HEK293 (cell line): ENCODE measurements around the gene ADIRF.
"Not testable (repeated sequence)": the region's sequence is repeated elsewhere in the genome, so short reads cannot be mapped to it uniquely, and the experiment has no call there.

ENCODE experiments used
- CTCF ChIA-PET: fragments of 350-600 bp; formaldehyde crosslinking; extraction: SDS; loops from one replicate; lab custom pipeline; 2021; ENCODE audit warnings: antibody characterized with exemption; lab: Yijun Ruan, JAX
- POLR2A ChIA-PET: fragments of 300-600 bp; formaldehyde crosslinking; extraction: SDS; loops from one replicate; lab custom pipeline; 2020; ENCODE audit warnings: antibody characterized with exemption, inconsistent platforms; lab: Yijun Ruan, JAX
- H3K27ac ChIP-seq: fragments of 200-500 bp; sonication (Bioruptor generic); 2 replicates; pipeline ENCODE4 v1.5.1; 2014; ENCODE audit warnings: low read depth, low read length, control low read depth, inconsistent platforms; ENCODE audit errors: extremely low read depth
- H3K36me3 ChIP-seq, 2 experiments: fragments of 200-500 bp in 1 of 2; sonication (Bioruptor generic) in 1 of 2; 1 replicate in 1 of 2; 2 replicates in 1 of 2; pipeline ENCODE4 v1.5.1; 2014 to 2017; ENCODE audit warnings: inconsistent platforms in 2 of 2, low read length in 2 of 2; ENCODE audit not compliant: control insufficient read depth in 2 of 2, insufficient read depth in 1 of 2
- H3K4me1 ChIP-seq: fragments of 200-500 bp; sonication (Bioruptor generic); 2 replicates; pipeline ENCODE4 v1.5.1; 2014; ENCODE audit warnings: mild to moderate bottlenecking, low read length, inconsistent platforms; ENCODE audit not compliant: control insufficient read depth, insufficient read depth
- H3K4me3 ChIP-seq: 2 replicates; pipeline ENCODE4 v1.5.1; 2011; ENCODE audit warnings: low read depth, mild to moderate bottlenecking, control low read depth, low read length, moderate library complexity
- H3K9me3 ChIP-seq: fragments of 200-500 bp; sonication (Bioruptor generic); 2 replicates; pipeline ENCODE4 v1.5.1; 2014; ENCODE audit warnings: low read depth, low read length, inconsistent platforms; ENCODE audit not compliant: control insufficient read depth, insufficient read depth
- BCL11B ChIP-seq: fragments of 450-650 bp; formaldehyde crosslinking; IDR thresholded peaks from 2 replicates; pipeline ENCODE4 v1.5.1; 2016; ENCODE audit warnings: low read depth, missing biosample characterization, missing genetic modification characterization
- GLI2 ChIP-seq: fragments of 450-650 bp; formaldehyde crosslinking; IDR thresholded peaks from 2 replicates; pipeline ENCODE4; 2017; ENCODE audit warnings: missing biosample characterization, missing genetic modification characterization, low read depth, borderline replicate concordance
- GLIS1 ChIP-seq: fragments of 450-650 bp; formaldehyde crosslinking; IDR thresholded peaks from 2 replicates; pipeline ENCODE4 v1.5.1; 2016; ENCODE audit warnings: missing biosample characterization, missing genetic modification characterization
- IKZF3 ChIP-seq: fragments of 450-650 bp; IDR thresholded peaks from 2 replicates; pipeline ENCODE4 v1.5.0; 2018; ENCODE audit warnings: missing biosample characterization, mild to moderate bottlenecking, missing genetic modification characterization, moderate library complexity
- OVOL3 ChIP-seq: fragments of 450-650 bp; formaldehyde crosslinking; IDR thresholded peaks from 2 replicates; pipeline ENCODE4 v1.5.1; 2016; ENCODE audit warnings: missing biosample characterization, missing genetic modification characterization
- PRDM1 ChIP-seq: fragments of 450-650 bp; formaldehyde crosslinking; IDR thresholded peaks from 2 replicates; pipeline ENCODE4; 2016; ENCODE audit warnings: missing biosample characterization, missing genetic modification characterization
- SCRT1 ChIP-seq: fragments of 450-650 bp; formaldehyde crosslinking; IDR thresholded peaks from 2 replicates; pipeline ENCODE4 v1.5.1; 2016; ENCODE audit warnings: missing biosample characterization, missing genetic modification characterization, borderline replicate concordance
- SETDB1 ChIP-seq: IDR thresholded peaks from one replicate; pipeline ENCODE4 v1.6.1; 2017; ENCODE audit warnings: mild to moderate bottlenecking, low read length, moderate library complexity, mixed read lengths; ENCODE audit not compliant: insufficient read length
- YY1 ChIP-seq: fragments of 450-650 bp; formaldehyde crosslinking; IDR thresholded peaks from 2 replicates; pipeline ENCODE4 v1.5.1; 2018; ENCODE audit warnings: missing biosample characterization, missing genetic modification characterization
- ZBTB44 ChIP-seq: fragments of 450-650 bp; IDR thresholded peaks from 2 replicates; pipeline ENCODE4 v1.5.1; 2018; ENCODE audit warnings: missing biosample characterization, mild to moderate bottlenecking, missing genetic modification characterization
- ZNF19 ChIP-seq: fragments of 450-650 bp; formaldehyde crosslinking; IDR thresholded peaks from 2 replicates; pipeline ENCODE4; 2016; ENCODE audit warnings: missing biosample characterization, missing genetic modification characterization, low read depth
- ZNF280D ChIP-seq: fragments of 450-650 bp; formaldehyde crosslinking; IDR thresholded peaks from 2 replicates; pipeline ENCODE4 v1.5.1; 2016; ENCODE audit warnings: missing biosample characterization, missing genetic modification characterization
- ZNF510 ChIP-seq: fragments of 450-650 bp; formaldehyde crosslinking; IDR thresholded peaks from 2 replicates; pipeline ENCODE4 v1.5.1; 2018; ENCODE audit warnings: mild to moderate bottlenecking, missing genetic modification characterization, missing biosample characterization; ENCODE audit not compliant: insufficient replicate concordance
- ZNF514 ChIP-seq: fragments of 450-650 bp; formaldehyde crosslinking; IDR thresholded peaks from 2 replicates; pipeline ENCODE4 v1.5.1; 2016; ENCODE audit warnings: missing biosample characterization, missing genetic modification characterization
- ZNF518A ChIP-seq: fragments of 450-650 bp; formaldehyde crosslinking; conservative IDR thresholded peaks from 2 replicates; pipeline ENCODE4 v1.5.1; 2016; ENCODE audit warnings: low read depth, missing biosample characterization, missing genetic modification characterization
- ZNF623 ChIP-seq: fragments of 450-650 bp; formaldehyde crosslinking; IDR thresholded peaks from 2 replicates; pipeline ENCODE4 v1.5.1; 2016; ENCODE audit warnings: missing biosample characterization, missing genetic modification characterization
- ZNF645 ChIP-seq: fragments of 450-650 bp; formaldehyde crosslinking; IDR thresholded peaks from 2 replicates; pipeline ENCODE4; 2016; ENCODE audit warnings: missing biosample characterization, missing genetic modification characterization
- ZXDB ChIP-seq: fragments of 450-650 bp; formaldehyde crosslinking; IDR thresholded peaks from 2 replicates; pipeline ENCODE4 v1.5.1; 2016; ENCODE audit warnings: missing biosample characterization, missing genetic modification characterization
- TF ChIP-seq, protein P1 (sequence below): fragments of 450-650 bp; formaldehyde crosslinking; IDR thresholded peaks from 2 replicates; pipeline ENCODE4 v1.5.1; 2017; ENCODE audit warnings: missing biosample characterization, missing genetic modification characterization

Gene ADIRF

DNA sequence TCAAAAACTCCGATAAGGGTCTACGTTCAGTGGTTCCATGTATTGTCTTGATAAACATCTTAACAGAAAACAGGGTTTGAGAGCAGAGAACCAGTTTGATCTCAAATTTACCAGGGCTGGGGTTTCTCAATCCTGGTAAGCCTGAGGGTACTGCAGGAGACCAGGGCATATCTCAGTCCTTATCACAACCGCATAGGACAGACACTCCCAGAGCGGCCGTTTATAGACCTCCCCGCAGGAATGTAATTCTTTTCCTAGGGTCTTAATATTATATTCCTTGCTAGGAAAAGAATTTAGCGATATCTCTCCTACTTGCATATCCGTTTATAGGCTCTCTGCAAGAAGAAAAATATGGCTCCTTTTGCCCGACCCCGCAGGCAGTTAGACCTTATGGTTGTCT is 15.6 kb upstream of the ADIRF start:
- H3K9me3 ChIP-seq, H3K27ac ChIP-seq, H3K4me1 ChIP-seq, POLR2A ChIA-PET, H3K4me3 ChIP-seq, H3K36me3 ChIP-seq: not testable (repeated sequence)
- 0 out of 2 replicates have a peak, but pooled peaks have one; percentile 20 for TF ChIP-seq ZNF518A (tag by site-specific recombination)
- TF ChIP-seq ZNF280D (tag by site-specific recombination): 0 out of 2 replicates have a peak, but pooled peaks have one; percentile 38
- peak; percentile 93 for TF ChIP-seq SETDB1
- peak; percentile 75 for TF ChIP-seq ZNF510 (tag by site-specific recombination)
- CTCF ChIA-PET: interaction anchor here (2.1 kb wide), 1 partner anchor 8 kb away, joined by 10 read pairs; no protein-coding TSS in a partner anchor

DNA sequence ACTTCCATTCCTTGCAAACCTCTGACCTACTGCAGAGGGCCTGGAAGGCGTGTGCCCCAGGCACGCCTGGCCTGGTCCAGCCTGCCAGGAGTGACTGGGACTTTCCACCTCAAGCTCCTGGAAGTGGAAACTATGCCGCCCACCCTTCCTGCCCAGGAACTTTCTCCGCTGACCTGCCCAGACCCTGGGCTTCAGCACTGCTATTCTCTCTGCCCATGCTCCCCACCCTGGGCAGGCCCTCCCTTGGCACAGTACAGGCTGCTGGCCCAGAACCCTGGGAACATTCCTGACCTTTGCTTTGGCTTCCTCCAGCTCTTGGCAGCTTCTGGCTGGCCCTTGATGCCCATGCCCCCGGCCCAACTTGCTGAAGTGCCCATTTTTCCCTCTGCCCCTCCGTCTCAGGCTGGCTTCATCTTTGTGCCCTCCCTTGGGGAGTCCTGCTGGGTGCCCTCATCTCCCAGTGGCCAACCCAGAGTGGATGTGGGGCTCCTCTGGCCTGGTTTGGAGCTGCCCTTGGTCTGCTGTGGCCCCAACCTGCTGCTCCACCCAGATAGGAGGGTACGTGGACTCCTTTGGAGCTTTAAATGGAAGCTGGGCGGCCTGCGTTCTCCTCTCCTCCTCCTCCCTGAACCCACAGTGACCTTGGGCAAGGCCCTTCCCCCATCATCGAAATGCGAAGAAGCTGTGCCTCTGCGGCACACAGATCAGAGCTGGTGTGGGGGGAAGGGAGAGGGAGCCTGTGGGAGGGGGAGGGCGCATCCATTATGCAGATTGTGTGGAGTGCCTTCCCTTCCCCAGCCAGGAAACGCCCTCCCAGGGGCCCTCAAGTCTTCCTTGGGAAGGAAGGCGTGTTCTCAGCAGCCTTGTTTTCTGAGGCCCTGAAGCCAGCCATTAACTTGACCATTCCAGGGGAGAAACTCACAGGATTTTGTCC is 14.3 kb upstream of the ADIRF start:
- POLR2A ChIA-PET: no interaction called here
- Histone ChIP-seq H3K4me1 (no peaks in the 10 kb centered on the region), H3K4me3 (no peak overlapping the region), H3K9me3 (no peaks in the 10 kb centered on the region), H3K36me3 (no peaks in the 10 kb centered on the region), H3K27ac (peak overlapping the region; percentile 40; the same call in 1 of the 2 replicates)
- CTCF ChIA-PET: interaction anchor here (0.6 to 1.2 kb wide), 2 partner anchors 15 to 76 kb away, joined by 3 read pairs; no protein-coding TSS in a partner anchor
- TF ChIP-seq YY1 (tag by site-specific recombination) (no peak), ZXDB (tag by site-specific recombination) (no peak), SCRT1 (tag by site-specific recombination) (no peak), ZNF645 (tag by site-specific recombination) (no peak), BCL11B (no peak), ZNF514 (no peak), GLI2 (tag by site-specific recombination) (no peak), ZBTB44 (tag by site-specific recombination) (no peak), ZNF623 (tag by site-specific recombination) (no peak), IKZF3 (no peak), ZNF19 (no peak), PRDM1 (no peak), GLIS1 (tag by site-specific recombination) (no peak), OVOL3 (tag by site-specific recombination) (no peak)
- TF ChIP-seq, protein P1, sequence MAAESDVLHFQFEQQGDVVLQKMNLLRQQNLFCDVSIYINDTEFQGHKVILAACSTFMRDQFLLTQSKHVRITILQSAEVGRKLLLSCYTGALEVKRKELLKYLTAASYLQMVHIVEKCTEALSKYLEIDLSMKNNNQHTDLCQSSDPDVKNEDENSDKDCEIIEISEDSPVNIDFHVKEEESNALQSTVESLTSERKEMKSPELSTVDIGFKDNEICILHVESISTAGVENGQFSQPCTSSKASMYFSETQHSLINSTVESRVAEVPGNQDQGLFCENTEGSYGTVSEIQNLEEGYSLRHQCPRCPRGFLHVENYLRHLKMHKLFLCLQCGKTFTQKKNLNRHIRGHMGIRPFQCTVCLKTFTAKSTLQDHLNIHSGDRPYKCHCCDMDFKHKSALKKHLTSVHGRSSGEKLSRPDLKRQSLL (tag by site-specific recombination): no peak
